GM12864 (cell line): ENCODE data around the gene SLC25A38.

Experiments
- DNase-seq: peaks from one replicate; pipeline ENCODE4 v3.0.0-alpha.2; 2011; ENCODE audit warnings: low read depth
- H3K4me3 ChIP-seq: 2 replicates; pipeline ENCODE4 v1.5.1; 2011; ENCODE audit warnings: mild to moderate bottlenecking, low read depth, low read length, control low read depth
- CTCF ChIP-seq: IDR thresholded peaks from 2 replicates; pipeline ENCODE4 v1.5.1; 2011; ENCODE audit warnings: low read depth, mild to moderate bottlenecking, moderate library complexity, low read length, control low read depth, inconsistent platforms; ENCODE audit errors: missing control alignments

The SLC25A38 gene

GRCh38 chr3:39398700-39399099 lies 15.5 kb downstream of the SLC25A38 start:
- no peak overlapping the region for H3K4me3 ChIP-seq
- TF ChIP-seq CTCF = no peak
- DNase-seq = no peak

- no peak for DNase-seq
- TF ChIP-seq CTCF = no peak
Observed at GRCh38 chr3:39401983-39402382, 18.8 kb downstream of the SLC25A38 start.

GRCh38 chr3:39404943-39405686 lies 21.9 kb downstream of the SLC25A38 start:
- DNase-seq = no peak
- TF ChIP-seq CTCF = no peak
- no peak overlapping the region for H3K4me3 ChIP-seq

More at GRCh38 chr3:39401983-39402382, 18.8 kb downstream of the SLC25A38 start:
- no peak overlapping the region for H3K4me3 ChIP-seq

- H3K4me3 ChIP-seq = peak overlapping the region; percentile 97
- DNase-seq = no peak
- no peak for TF ChIP-seq CTCF
Observed at GRCh38 chr3:39405687-39406367, 22.7 kb downstream of the SLC25A38 start.

- TF ChIP-seq CTCF = peak; percentile 46
- peak; percentile 97 for DNase-seq
- H3K4me3 ChIP-seq = peak within 1 kb of the TSS; percentile 97
Observed at GRCh38 chr3:39406368-39407258, 23.4 kb downstream of the SLC25A38 start, which contains the start of gene RPSA. Gene RPSA, plus strand, starts transcription at chr3:39406720. Its CDS starts 934 bp downstream, at chr3:39407654.

- TF ChIP-seq CTCF = no peak
- peak overlapping the region; percentile 97 for H3K4me3 ChIP-seq
- DNase-seq = no peak
Observed at GRCh38 chr3:39407259-39407629, 24.1 kb downstream of the SLC25A38 start.
